Right lobe of liver (tissue), 6 donors: ENCODE measurements around the gene HMGCR. TPM values are rescaled to one million over a fixed set of nuclear protein-coding genes. Genes with fewer than 3 reads are reported as not detected.
"Not testable (repeated sequence)": the region's sequence is repeated elsewhere in the genome, so short reads cannot be mapped to it uniquely, and the experiment has no call there.

Experiments used
- ATAC-seq, 4 donors: fragments of 200-7000 bp; cut with Tn5 transposase; one replicate each; pipeline ENCODE4 v1.9.1; 2020; ENCODE audit warnings: mild to moderate bottlenecking in 4 of 4, moderate library complexity in 4 of 4
- DNase-seq, 3 donors: peaks; one replicate each; pipeline ENCODE4 v3.0.0-alpha.2; 2020
- H3K27ac ChIP-seq, 3 donors: fragments of 200-600 bp; one replicate each; pipeline ENCODE4 v1.8.0; 2022
- H3K27me3 ChIP-seq, 2 donors: fragments of 200-600 bp; one replicate each; pipeline ENCODE4 v1.8.0; 2022
- H3K36me3 ChIP-seq, 4 donors: fragments of 200-600 bp; sonication (generic) in 1 of 4; one replicate each; pipeline versions ENCODE4 v1.5.1 to v1.8.0; 2017 to 2022; ENCODE audit warnings: control low read depth in 1 of 4
- H3K4me1 ChIP-seq, 4 donors: fragments of 200-600 bp; sonication (generic) in 1 of 4; one replicate each; pipeline versions ENCODE4 v1.5.1 to v1.8.0; 2017 to 2022; ENCODE audit warnings: control low read depth in 1 of 4
- H3K4me3 ChIP-seq, 3 donors: fragments of 200-600 bp; one replicate each; pipeline ENCODE4 v1.8.0; 2022
- H3K9me3 ChIP-seq, 4 donors: fragments of 200-600 bp; sonication (generic) in 1 of 4; one replicate each; pipeline versions ENCODE4 v1.5.1 to v1.8.0; 2017 to 2022; ENCODE audit warnings: control low read depth in 1 of 4
- CTCF ChIP-seq, 4 donors: fragments of 200-600 bp in 3 of 4; fragments of 450-650 bp in 1 of 4; IDR thresholded peaks; one replicate each; pipeline versions ENCODE4 v1.5.1 to v1.8.0; 2016 to 2022; ENCODE audit warnings: antibody characterized with exemption in 4 of 4, mild to moderate bottlenecking in 2 of 4
- POLR2A ChIP-seq: fragments of 450-650 bp; IDR thresholded peaks from one replicate; pipeline ENCODE4 v1.6.1; 2017; ENCODE audit warnings: antibody characterized with exemption, mild to moderate bottlenecking
- WGBS: methylation state at CpG from one replicate; pipeline ENCODE4 v1.1.6; 2018; ENCODE audit warnings: low coverage, low lambda C conversion rate; ENCODE audit not compliant: insufficient coverage; ENCODE audit errors: missing lambda C conversion rate; 5-methylcytosine and 5-hydroxymethylcytosine counted together
- intact Hi-C, 2 donors: fragments of 100-400 bp; cut with DNase I; formaldehyde crosslinking; loops; one replicate each; pipeline versions ENCODE4 v1.11.2 to v1.14.1; 2022
- total RNA-seq, 6 experiments: library from RNA; depleted of rRNA in 2 of 6; stranded (reverse); fragments of >200 nt in 2 of 6; fragmentation: NEBNext Ultra II Directional in 3 of 6; extraction: Animal tissue kit (Norgen Biotek cat#: 25700) in 3 of 6; gene quantifications; one replicate each; pipeline versions ENCODE4 v1.1.0 to v1.2.4, GENCODE V29; 2016 to 2023
- donor health status: DM: no; HTN: yes; CAD: no.
- donor health status: DM: no; HTN: no; CAD: no.
- donor health status: DM: no; HTN: no; CAD: no.
- donor health status: DM: no; HTN: yes; CAD: no.
- donor health status: DM: no; HTN: yes; CAD: no.

HMGCR gene
- total RNA-seq, 6 experiments from 2014 or later = 9.6 to 89.6 (median 22.2) TPM

DNA sequence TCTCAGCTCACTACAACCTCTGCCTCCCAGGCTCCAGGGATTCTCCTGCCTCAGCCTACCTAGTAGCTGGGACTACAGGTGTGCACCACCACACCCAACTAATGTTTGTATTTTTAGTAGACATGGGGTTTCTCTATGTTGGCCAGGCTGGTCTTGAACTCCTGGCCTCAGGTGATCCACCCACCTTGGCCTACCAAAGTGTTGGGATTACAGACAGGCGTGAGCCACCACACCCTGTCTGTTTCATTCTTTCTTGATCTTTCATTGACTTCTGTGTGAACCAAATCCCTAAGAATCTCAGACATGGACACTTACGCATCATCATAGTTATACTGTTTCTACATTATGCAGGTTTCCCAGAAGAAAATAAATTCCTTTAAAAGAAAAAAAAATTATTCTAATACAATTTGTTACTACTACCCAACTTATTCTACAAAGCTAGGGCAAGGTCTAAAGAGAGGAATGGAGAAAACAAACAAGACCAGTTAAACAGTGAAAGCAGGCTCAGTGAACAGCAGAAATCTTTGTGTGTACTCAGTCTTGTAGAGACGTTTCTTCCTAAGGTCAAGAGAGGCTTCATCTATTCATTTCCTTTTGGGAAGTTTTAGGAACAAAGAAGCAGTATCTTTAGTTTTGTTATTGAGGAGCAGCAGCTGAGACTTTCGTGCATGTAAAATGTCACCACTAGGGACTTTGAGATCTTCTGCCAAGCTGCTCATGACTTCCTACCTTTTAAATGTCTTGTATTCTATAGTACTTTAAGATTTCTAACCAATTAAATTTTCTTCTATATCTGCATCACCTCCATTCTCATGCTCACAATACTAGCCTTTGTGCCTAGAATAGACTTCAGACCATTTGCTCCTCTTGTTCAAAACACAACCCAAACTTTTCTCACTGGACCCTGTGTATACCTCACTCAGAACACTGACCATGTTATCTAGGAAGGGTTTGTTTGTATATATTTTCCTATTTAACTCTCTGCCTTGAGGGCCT, 5.6 kb upstream of the HMGCR start:
- peak; percentile 57 to 67 (median 64) for ATAC-seq
- 50% methylated on average over 4 of the region's 4 CpGs for WGBS
- peaks cover 0 to 14% (median 0%) of the 10 kb centered on the region in 4 donors for H3K4me1 ChIP-seq
- H3K9me3 ChIP-seq = no peaks in the 10 kb centered on the region
- no peak overlapping the region for H3K4me3 ChIP-seq
- H3K27ac ChIP-seq = peak overlapping the region in 2 of 3 donors; percentile 19 to 49
- no peaks in the 10 kb centered on the region for H3K36me3 ChIP-seq
- H3K27me3 ChIP-seq = no peaks in the 10 kb centered on the region
- TF ChIP-seq CTCF (IDR thresholded peaks at IDR 0.05) = peak in 2 of 4 donors; percentile 7 to 23
- no peak for TF ChIP-seq POLR2A
- intact Hi-C loops = no loop called here
- no peak for DNase-seq

DNA sequence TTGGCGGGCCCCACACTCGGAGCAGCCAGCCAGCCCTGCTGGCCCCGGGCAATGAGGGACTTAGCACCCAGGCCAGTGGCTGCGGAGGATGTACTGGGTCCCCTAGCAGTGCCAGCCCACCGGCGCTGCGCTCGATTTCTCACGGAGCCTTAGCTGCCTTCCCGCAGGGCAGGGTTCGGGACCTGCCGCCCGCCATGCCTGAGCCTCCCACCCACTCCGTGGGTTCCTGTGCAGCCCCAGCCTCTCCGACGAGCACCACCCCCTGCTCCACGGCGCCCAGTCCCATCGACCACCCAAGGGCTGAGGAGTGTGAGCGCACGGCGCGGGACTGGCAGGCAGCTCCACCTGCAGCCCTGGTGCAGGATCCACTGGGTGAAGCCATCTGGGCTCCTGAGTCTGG, 3.3 kb upstream of the HMGCR start:
- intact Hi-C loops, H3K4me3 ChIP-seq, H3K27ac ChIP-seq, H3K9me3 ChIP-seq, ATAC-seq, H3K27me3 ChIP-seq, H3K36me3 ChIP-seq, DNase-seq: not testable (repeated sequence)
- WGBS = no CpG with 5 or more reads among the region's 23 CpGs
- peaks cover 0 to 22% (median 3%) of the 10 kb centered on the region in 4 donors for H3K4me1 ChIP-seq

- H3K4me3 ChIP-seq, ATAC-seq, DNase-seq, H3K27ac ChIP-seq, H3K27me3 ChIP-seq, intact Hi-C loops, H3K9me3 ChIP-seq, H3K36me3 ChIP-seq: not testable (repeated sequence)
- H3K4me1 ChIP-seq = peaks cover 0 to 22% (median 4%) of the 10 kb centered on the region in 4 donors
- 76% methylated on average over 9 of the region's 10 CpGs for WGBS
These were observed 2.6 kb upstream of the HMGCR start for GRCh38 chr5:75334413-75334812.

DNA sequence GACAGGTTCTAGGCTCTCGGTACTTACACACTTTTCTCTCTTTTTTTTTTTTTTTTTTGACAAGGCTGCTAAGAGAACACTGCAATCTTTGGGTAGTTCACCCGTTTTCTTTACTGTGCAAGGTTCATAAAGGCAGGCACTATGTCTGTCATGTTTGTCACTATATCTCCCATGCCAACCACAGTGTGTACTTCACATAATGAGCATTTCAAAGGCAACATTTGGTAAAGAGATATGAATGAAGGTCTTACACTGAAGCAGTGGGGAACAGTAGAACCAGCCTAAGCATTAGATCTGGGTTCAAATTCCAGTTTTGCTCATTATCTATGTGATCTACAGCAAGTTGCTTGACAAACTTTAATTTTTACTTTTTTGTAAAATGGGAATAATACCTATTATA, 1.5 kb upstream of the HMGCR start:
- H3K4me1 ChIP-seq = peaks cover 0 to 22% (median 4%) of the 10 kb centered on the region in 4 donors
- no peak for ATAC-seq
- WGBS = 81% methylated on average over 2 of the region's 2 CpGs

More for the DNA sequence above, 1.5 kb upstream of the HMGCR start:
- Histone ChIP-seq H3K9me3 (no peaks in the 10 kb centered on the region), H3K4me3 (no peak overlapping the region), H3K27me3 (no peaks in the 10 kb centered on the region), H3K27ac (no peak overlapping the region), H3K36me3 (no peaks in the 10 kb centered on the region)
- intact Hi-C loops = no loop called here
- DNase-seq = no peak
- TF ChIP-seq POLR2A = no peak
- no peak for TF ChIP-seq CTCF (IDR thresholded peaks at IDR 0.05)
